Endothelial cell of umbilical vein (primary cell): Measurements from ENCODE around the gene ZNF629. TPM values are rescaled to one million over a fixed set of nuclear protein-coding genes. Genes with fewer than 3 reads are reported as not detected.

Experiments
- BruUV-seq: library from RNA; stranded (reverse); fragments of 400-500 nt; replicated peaks from 2 replicates; lab custom pipeline; 2021; lab: Mats Ljungman, UMichigan
- CTCF ChIA-PET: fragments of 300-600, 350-600 bp; sonication (Branson Sonifier 250); formaldehyde crosslinking; loops from one replicate; lab custom pipeline; 2021; ENCODE audit warnings: antibody characterized with exemption, inconsistent platforms; lab: Charles Lee
- POLR2A ChIA-PET: fragments of 300-600, 350-600 bp; sonication (Branson Sonifier 250); formaldehyde crosslinking; loops from one replicate; lab custom pipeline; 2021; ENCODE audit warnings: antibody characterized with exemption, inconsistent platforms; lab: Charles Lee
- DNase-seq: peaks from one replicate; pipeline ENCODE4 v3.0.0-alpha.2; 2011; ENCODE audit warnings: low read depth, low spot score
- FAIRE-seq: peaks from 2 replicates; lab custom pipeline; 2011; peaks lifted over from hg19 to GRCh38; lab: Jason Lieb, UNC
- H2AFZ ChIP-seq: 2 replicates; pipeline ENCODE4 v1.6.0; 2012; ENCODE audit warnings: low read depth, low read length, control low read depth, inconsistent platforms
- H3K27ac ChIP-seq: 2 replicates; pipeline ENCODE4 v1.5.1; 2011; ENCODE audit warnings: low read depth, mild to moderate bottlenecking, control low read depth, low read length, moderate library complexity; ENCODE audit not compliant: insufficient read depth
- H3K27me3 ChIP-seq, 2 experiments: 2 replicates each; pipeline versions ENCODE4 v1.6.0 to v1.6.1; 2011; ENCODE audit warnings: low read length in 2 of 2, mixed read lengths in 1 of 2; ENCODE audit not compliant: control insufficient read depth in 2 of 2, insufficient read depth in 2 of 2
- H3K36me3 ChIP-seq, 2 experiments: 2 replicates in 1 of 2; 3 replicates in 1 of 2; pipeline ENCODE4 v1.5.1; 2011; ENCODE audit warnings: low read length in 2 of 2, mild to moderate bottlenecking in 1 of 2, moderate library complexity in 1 of 2; ENCODE audit not compliant: control insufficient read depth in 2 of 2, insufficient read depth in 2 of 2; ENCODE audit errors: extremely low read depth in 1 of 2
- H3K4me1 ChIP-seq: 3 replicates; pipeline ENCODE4 v1.5.1; 2011; ENCODE audit warnings: mild to moderate bottlenecking, low read length; ENCODE audit not compliant: control insufficient read depth, insufficient read depth; ENCODE audit errors: extremely low read depth
- H3K4me2 ChIP-seq: 2 replicates; pipeline ENCODE4 v1.6.1; 2011; ENCODE audit warnings: low read length, control low read depth, mixed read lengths; ENCODE audit not compliant: insufficient read depth
- H3K4me3 ChIP-seq, 3 experiments: fragments of 200-600 bp in 1 of 3; sonication (generic), shearing (Covaris generic) in 1 of 3; replicated peaks in 1 of 3; 2 replicates each; pipeline ENCODE4 v1.5.1; 2011 to 2016; ENCODE audit warnings: control low read depth in 3 of 3, low read length in 3 of 3, mild to moderate bottlenecking in 2 of 3, inconsistent platforms in 1 of 3, low read depth in 1 of 3, moderate library complexity in 1 of 3; ENCODE audit not compliant: insufficient read depth in 1 of 3
- H3K79me2 ChIP-seq: 2 replicates; pipeline ENCODE4 v1.6.0; 2012; ENCODE audit warnings: low read length, inconsistent platforms; ENCODE audit not compliant: control insufficient read depth, insufficient read depth
- H3K9ac ChIP-seq: replicated peaks from 2 replicates; pipeline ENCODE3; 2011; ENCODE audit warnings: low read length, control low read depth; ENCODE audit not compliant: insufficient read depth; ENCODE audit errors: extremely low read depth
- H3K9me1 ChIP-seq: replicated peaks from 3 replicates; pipeline ENCODE4 v1.6.0; 2011; ENCODE audit warnings: mild to moderate bottlenecking, low read length; ENCODE audit not compliant: control insufficient read depth, insufficient read depth; ENCODE audit errors: extremely low read depth
- H3K9me3 ChIP-seq: replicated peaks from 2 replicates; pipeline ENCODE4 v1.5.1; 2012; ENCODE audit warnings: low read length, inconsistent platforms; ENCODE audit not compliant: control insufficient read depth, insufficient read depth
- H4K20me1 ChIP-seq: replicated peaks from 2 replicates; pipeline ENCODE3; 2011; ENCODE audit warnings: mild to moderate bottlenecking, low read length; ENCODE audit not compliant: control insufficient read depth, insufficient read depth; ENCODE audit errors: extremely low read depth
- CTCF ChIP-seq, 2 donors: IDR thresholded peaks; 1 replicate in 1 of 2; 2 replicates in 1 of 2; pipeline ENCODE4 v1.5.1; 2011; ENCODE audit warnings: low read length in 2 of 2, mild to moderate bottlenecking in 2 of 2, moderate library complexity in 2 of 2, control low read depth in 1 of 2, inconsistent platforms in 1 of 2, low read depth in 1 of 2; ENCODE audit not compliant: insufficient read depth in 1 of 2; ENCODE audit errors: extremely low read depth in 1 of 2
- POLR2A ChIP-seq: IDR thresholded peaks from 2 replicates; pipeline ENCODE4 v1.6.1; 2012; ENCODE audit warnings: low read depth, mild to moderate bottlenecking, control low read depth, low read length
- dilution Hi-C: fragments of 300-500 bp; cut with MboI; formaldehyde crosslinking; loops from one replicate; pipeline ENCODE4 v1.15.0; 2019; ENCODE audit warnings: low sequenced_read_pairs; ENCODE audit not compliant: extremely low pct_ligation_motif_present
- intact Hi-C: fragments of 100-400 bp; cut with micrococcal nuclease; formaldehyde crosslinking; loops from one replicate; pipeline ENCODE4 v1.10.0; 2022
- polyA plus RNA-seq, 4 experiments: library from polyadenylated mRNA; depleted of rRNA in 3 of 4; stranded (reverse) in 3 of 4; unstranded in 1 of 4; fragments of >200 nt; gene quantifications; 2 replicates each; pipeline versions ENCODE4 v1.2.1 to v1.2.3, GENCODE V29; 2011 to 2012; ENCODE audit warnings: missing spikeins in 1 of 4
- total RNA-seq: library from RNA; stranded (reverse); gene quantifications from 2 replicates; pipeline ENCODE4 v1.2.3, GENCODE V29; 2021

ZNF629 gene
- total and polyA plus RNA-seq, 2 donors (not counting 3 experiments of a cell fraction or from before 2014, with no cell fraction given), result 5.2 to 11.2 TPM

- no peak overlapping the region for H3K4me2 ChIP-seq
- peaks cover 16 to 42% of the 10 kb centered on the region in 2 experiments for H3K36me3 ChIP-seq
- no peak overlapping the region for H3K4me3 ChIP-seq
- no peak for TF ChIP-seq POLR2A
- TF ChIP-seq CTCF (IDR thresholded peaks at IDR 0.05; ENCODE audit: extremely low read depth in 1 of 2, insufficient read depth in 1 of 2, low read depth in 1 of 2, low read length in 2 of 2), result no peak
- DNase-seq (no peak), FAIRE-seq (no peak)
- BruUV-seq, result no TSS peak
- dilution Hi-C loops, result no loop called here
- intact Hi-C loops, result no loop called here
- no peaks in the 10 kb centered on the region for H3K79me2 ChIP-seq
- ChIA-PET POLR2A (no interaction called here), CTCF (no interaction called here)
- H3K27me3 ChIP-seq, result no peaks in the 10 kb centered on the region
- no peaks in the 10 kb centered on the region for H3K9me1 ChIP-seq
- H3K4me1 ChIP-seq, result peaks cover 20% of the 10 kb centered on the region
- H3K27ac ChIP-seq, result no peak overlapping the region
- H3K9ac ChIP-seq, result no peak overlapping the region
- no peak overlapping the region for H2AFZ ChIP-seq
- H3K9me3 ChIP-seq, result no peaks in the 10 kb centered on the region
- no peaks in the 10 kb centered on the region for H4K20me1 ChIP-seq
These were observed 47.7 kb downstream of the ZNF629 start for GRCh38 chr16:30738984-30739951.
